Astrocyte of the cerebellum (primary cell): ENCODE results near the gene FAM107B.

Experiments
- DNase-seq: peaks from one replicate; pipeline ENCODE4 v3.0.0-alpha.2; 2011; ENCODE audit warnings: low read depth
- H3K4me3 ChIP-seq: 2 replicates; pipeline ENCODE4 v1.5.1; 2011; ENCODE audit warnings: mild to moderate bottlenecking, low read depth, low read length, moderate library complexity
- in situ Hi-C: cut with HindIII; loops from 2 replicates; pipeline ENCODE4 v1.10.0; 2017; ENCODE audit warnings: low sequenced_read_pairs
- TF ChIP-seq, protein P1 (sequence below): IDR thresholded peaks from 2 replicates; pipeline ENCODE4 v1.5.1; 2012; ENCODE audit warnings: low read length, low read depth, moderate library complexity, mild to moderate bottlenecking; ENCODE audit errors: missing control alignments

FAM107B gene

DNA sequence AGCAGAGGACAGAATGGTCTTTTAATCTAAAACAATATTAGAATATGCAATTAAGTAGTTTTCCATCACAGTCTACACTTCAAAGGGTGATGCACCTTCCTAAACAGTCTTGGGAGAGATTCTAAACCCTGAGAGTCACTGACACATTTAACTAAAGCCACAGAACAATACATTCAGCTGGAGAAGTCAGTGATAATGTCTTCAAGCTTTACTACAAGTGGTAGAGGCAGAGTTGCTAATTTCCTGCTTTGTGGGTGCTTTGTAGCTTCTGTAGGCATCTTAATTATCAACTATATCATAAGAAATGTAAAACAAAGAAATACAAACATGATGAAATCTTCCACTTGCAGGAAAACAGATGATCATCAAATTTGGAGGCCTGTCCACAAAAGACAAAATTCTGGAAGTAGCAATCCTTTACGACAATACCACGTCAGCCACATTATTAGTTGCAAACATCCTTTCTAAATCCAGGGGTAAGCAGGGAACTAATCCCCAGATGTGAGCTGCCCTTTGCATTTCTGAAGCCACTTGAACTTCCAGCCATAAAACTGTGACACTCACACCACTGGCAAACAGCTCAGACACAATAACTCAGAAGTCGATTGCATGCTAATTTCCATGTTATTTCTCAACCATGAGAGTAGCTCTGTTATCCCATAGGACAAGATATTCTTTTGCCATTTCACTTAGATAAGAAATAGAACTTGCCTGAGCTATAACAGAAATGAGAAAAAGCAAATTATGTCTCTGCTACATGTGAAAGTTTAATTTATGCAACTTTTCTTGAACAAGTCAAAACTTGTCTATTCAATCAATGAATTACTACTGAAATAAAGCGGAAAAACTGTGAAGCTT is 212.2 kb downstream of the FAM107B start:
- H3K4me3 ChIP-seq = no peak overlapping the region
- TF ChIP-seq, protein P1, sequence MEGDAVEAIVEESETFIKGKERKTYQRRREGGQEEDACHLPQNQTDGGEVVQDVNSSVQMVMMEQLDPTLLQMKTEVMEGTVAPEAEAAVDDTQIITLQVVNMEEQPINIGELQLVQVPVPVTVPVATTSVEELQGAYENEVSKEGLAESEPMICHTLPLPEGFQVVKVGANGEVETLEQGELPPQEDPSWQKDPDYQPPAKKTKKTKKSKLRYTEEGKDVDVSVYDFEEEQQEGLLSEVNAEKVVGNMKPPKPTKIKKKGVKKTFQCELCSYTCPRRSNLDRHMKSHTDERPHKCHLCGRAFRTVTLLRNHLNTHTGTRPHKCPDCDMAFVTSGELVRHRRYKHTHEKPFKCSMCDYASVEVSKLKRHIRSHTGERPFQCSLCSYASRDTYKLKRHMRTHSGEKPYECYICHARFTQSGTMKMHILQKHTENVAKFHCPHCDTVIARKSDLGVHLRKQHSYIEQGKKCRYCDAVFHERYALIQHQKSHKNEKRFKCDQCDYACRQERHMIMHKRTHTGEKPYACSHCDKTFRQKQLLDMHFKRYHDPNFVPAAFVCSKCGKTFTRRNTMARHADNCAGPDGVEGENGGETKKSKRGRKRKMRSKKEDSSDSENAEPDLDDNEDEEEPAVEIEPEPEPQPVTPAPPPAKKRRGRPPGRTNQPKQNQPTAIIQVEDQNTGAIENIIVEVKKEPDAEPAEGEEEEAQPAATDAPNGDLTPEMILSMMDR = no peak
- no peak for DNase-seq
- in situ Hi-C loops = no loop called here

DNA sequence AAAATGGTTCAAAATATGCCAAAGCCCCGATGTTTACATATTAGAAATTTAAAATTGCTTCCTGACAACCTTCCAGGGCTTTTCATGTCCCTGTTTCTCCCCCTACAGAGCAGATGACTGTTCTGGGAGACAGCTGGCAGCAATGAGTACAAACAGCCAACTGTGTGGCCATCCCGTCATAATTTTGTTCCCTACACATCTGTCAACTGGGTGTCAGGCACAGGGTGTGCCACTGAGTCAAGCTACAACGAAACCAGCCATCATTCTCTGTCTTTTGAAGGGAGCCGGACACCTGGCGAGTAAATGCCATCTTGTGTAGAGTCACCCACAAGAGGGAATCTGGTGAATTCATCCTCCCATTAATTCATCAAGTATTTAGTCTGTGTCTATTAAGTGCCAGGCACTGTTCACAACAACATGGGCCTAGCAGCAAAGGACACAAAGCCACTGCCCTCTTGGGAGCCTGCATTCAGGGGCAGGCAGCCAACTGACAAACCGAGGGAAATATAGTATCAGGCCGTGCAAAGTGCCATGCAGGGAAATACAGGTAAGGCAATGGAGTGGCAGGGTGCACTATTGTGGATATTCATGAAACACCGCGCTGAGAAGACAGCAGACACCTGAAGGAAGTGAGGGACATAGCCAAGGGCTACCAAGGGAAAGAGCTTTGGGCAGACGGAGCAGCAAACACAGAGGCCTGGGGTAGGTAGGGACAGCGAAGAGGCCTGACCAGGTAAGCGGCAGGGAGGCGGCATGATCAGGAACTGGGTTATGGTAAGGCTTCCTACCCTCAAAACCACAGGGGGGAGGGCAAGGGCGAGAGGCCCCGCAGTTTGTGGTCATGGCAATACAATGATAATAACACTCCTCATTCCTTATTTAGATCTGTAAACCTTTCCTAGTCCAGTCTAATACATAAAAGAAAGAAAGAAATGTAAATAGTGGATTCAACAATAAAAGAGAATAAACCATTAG is 213.6 kb downstream of the FAM107B start:
- no peak for DNase-seq
- in situ Hi-C loops = no loop called here
- H3K4me3 ChIP-seq = no peak overlapping the region
- TF ChIP-seq, protein P1 = no peak

DNA sequence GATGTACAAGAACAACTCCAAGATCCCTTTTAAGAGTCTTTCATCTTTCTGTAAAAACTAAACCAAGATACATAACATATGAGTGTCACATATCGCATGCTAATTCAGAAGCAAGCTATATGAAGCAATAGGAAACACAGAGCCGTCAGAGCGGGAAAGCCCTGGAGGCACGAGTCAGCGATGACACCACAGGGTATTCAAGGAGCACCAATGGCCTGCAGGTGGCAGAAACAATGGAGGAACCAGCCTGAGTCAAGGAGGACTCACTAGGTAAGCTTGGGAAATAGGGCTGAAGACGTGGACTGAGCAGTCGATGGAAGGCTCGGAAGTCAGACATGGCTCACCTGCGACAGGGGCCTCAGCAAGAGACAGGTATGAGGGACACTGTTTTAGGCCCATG is 214.4 kb downstream of the FAM107B start:
- H3K4me3 ChIP-seq = no peak overlapping the region
- DNase-seq = no peak
- in situ Hi-C loops = no loop called here
- TF ChIP-seq, protein P1 = no peak

DNA sequence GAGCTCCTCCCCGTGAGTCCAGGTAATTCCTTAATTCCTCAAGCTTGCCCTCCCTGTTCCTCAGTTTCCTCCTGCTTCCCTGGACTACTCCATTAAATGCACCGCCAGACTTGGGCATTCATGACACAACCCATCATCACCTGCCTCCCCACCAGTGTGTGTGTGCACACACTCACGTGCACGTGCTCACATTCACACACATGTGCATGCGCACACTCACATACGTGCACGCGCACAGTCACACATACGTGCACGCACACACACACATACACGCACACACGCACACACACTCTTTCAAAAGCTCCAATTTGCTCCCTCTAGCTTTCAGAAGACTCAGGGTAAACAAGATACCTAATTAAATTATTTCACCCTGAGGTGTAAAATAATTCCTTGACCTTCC is 216.7 kb downstream of the FAM107B start:
- H3K4me3 ChIP-seq = no peak overlapping the region
- no peak for DNase-seq
- TF ChIP-seq, protein P1 = no peak
- in situ Hi-C loops = no loop called here

DNA sequence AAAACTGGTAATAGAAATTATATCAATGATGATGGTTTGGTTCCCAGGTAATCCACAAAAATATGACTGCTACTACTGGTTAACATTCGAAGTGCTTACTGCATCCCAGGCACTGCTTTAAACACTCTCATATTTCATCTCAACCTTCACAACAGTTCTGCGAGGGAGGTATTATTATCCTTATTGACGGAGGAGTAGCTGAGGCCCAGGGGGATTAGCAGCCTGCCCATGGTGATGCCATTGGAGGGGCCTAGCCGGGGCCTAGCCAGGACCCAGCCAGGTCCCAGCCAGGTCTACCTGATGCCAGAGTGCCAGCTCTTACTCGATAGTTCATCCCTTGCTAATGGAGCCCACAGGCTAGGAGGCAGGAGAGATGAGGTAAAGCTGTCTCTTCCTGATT is 217.1 kb downstream of the FAM107B start:
- H3K4me3 ChIP-seq = no peak overlapping the region
- DNase-seq = no peak
- TF ChIP-seq, protein P1 = no peak
- in situ Hi-C loops = no loop called here

DNA sequence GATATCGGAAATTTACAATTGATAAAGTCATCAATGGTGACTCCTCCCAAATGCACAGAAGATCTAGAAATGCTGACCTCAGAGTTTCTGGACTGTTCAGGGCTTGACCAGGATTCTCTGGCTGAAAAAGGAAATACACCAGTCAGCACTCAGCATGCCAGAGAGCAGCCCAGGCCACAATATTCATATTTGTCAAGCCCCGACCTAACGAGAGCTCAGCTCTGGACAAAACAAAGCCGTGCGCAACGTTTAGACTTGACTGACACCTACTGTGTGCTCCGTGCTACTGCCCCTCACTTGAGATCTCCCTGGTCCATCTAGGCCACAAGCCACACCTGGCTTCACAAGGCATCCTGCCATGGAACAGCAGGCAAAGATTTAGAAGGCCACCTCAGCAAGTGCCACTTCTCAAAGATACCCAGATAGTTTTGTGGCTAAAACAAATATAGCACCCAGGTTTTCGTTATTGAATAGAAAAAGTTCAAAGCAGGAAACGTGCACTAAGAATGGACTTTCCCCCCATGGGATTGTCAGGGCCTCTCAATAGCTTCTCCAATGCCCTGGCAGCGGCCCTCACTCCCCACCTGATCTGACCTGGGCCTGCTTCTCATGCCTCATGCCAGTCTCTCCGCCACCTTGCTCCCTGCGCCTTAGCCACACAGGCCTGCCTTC is 218.3 kb downstream of the FAM107B start:
- no peak overlapping the region for H3K4me3 ChIP-seq
- DNase-seq = no peak
- in situ Hi-C loops = no loop called here
- TF ChIP-seq, protein P1 = peak; percentile 27
